GM21619 (cell line): ENCODE measurements around the gene TAF4B.
"Not testable (repeated sequence)": the region's sequence is repeated elsewhere in the genome, so short reads cannot be mapped to it uniquely, and the experiment has no call there.

Experiments
- ATAC-seq: cut with Tn5 transposase; IDR thresholded peaks from one replicate; pipeline ENCODE4 v1.9.1; 2021; ENCODE audit not compliant: unreplicated experiment

Gene TAF4B

DNA sequence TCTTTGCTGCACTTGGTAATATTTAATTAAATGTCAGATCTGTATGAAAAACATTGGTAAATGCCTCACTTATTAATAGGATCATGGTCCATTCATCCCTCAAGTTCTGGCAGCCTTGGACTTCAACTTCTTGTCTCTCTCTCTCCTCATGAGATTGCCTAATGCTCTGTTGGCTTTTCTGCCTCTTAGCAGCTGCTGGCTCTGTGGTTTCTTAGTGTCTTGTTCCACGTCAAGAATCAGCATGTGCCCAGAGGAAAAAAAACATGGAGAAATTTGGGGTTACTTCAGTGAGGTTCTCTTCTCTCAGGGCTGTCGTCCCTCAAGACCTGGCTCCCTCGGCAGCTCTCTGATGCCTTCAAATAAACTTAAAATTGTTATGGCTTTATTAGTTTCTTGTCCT lies 75.4 kb downstream of the TAF4B start:
- no peak for ATAC-seq

DNA sequence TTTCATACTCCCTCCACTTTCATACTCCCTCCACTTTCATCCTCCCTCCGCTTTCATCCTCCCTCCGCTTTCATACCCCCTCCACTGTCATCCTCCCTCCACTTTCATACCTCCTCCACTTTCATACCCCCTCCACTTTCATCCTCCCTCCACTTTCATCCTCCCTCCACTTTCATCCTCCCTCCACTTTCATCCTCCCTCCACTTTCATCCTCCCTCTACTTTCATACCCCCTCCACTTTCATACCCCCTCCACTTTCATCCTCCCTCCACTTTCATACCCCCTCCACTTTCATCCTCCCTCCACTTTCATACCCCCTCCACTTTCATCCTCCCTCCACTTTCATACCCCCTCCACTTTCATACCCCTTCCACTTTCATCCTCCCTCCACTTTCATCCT lies 77.0 kb downstream of the TAF4B start:
- ATAC-seq, result not testable (repeated sequence)

GRCh38 chr18:26304511-26304910 lies 78.3 kb downstream of the TAF4B start:
- no peak for ATAC-seq

GRCh38 chr18:26307161-26307773 lies 81.0 kb downstream of the TAF4B start:
- peak; percentile 84 for ATAC-seq

GRCh38 chr18:26309281-26309680 lies 83.0 kb downstream of the TAF4B start:
- no peak for ATAC-seq

DNA sequence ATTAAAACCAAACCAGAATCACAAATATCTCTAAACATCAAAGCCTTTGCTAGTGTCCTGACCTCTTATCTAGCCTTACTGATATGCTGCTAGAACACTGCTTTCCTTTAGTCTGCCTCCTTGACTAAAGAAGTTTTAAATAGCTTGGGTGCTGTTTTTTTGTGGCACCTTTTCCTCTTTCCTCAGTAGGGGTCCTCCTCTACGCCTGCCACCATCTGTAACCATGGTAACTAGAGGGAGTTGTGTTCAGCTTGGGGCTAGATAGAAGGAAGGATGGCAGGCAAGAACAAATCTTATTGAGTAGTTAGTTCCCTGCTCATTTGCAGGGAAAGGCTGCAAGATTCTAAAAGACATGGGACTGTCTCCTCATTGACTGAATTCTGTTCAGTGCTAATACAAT lies 86.0 kb downstream of the TAF4B start:
- no peak for ATAC-seq

GRCh38 chr18:26317398-26317797 lies 91.2 kb downstream of the TAF4B start:
- ATAC-seq, result no peak

DNA sequence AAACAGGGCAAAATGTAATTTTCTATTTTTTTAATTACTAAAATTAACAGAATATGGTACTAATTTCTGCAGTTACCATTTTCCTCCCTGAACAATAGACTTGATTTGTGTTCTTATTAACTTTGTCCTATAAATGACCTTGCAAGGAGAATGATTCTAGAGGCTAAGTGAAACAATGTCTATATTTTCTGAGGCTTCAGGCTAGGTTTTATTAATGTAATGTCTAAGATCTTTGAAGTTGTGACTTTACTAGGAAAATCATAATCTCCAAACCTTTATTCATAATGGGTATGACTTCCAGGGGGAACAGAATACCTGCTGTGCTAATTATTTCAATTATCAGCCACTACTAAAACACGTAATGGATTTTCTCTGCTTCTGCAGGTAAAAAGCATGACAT lies 94.4 kb downstream of the TAF4B start:
- ATAC-seq, result no peak

GRCh38 chr18:26322890-26323653 lies 96.8 kb downstream of the TAF4B start:
- ATAC-seq, result no peak

DNA sequence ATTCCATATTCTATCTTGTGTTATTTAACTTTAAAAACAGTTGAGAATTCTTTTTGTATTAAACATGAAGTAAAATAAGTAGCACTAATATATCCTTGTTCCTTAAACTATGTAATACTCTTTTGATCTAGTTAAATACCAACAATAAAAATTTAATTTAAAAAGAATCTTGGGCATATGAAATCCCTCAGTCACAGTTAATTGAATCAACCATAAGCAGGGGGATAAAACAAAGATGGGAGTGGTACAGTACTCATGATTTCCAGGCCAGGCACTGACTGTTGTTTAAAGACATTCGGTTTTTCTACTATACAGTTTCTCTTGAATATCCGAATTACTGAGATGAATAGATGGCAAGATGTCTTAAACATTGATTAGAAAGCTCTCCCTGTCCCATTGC lies 99.5 kb downstream of the TAF4B start:
- no peak for ATAC-seq

GRCh38 chr18:26327062-26327461 lies 100.8 kb downstream of the TAF4B start:
- no peak for ATAC-seq

- ATAC-seq, result no peak
Measured at GRCh38 chr18:26332991-26333390, 106.7 kb downstream of the TAF4B start.

- no peak for ATAC-seq
Measured at GRCh38 chr18:26335156-26335555, 108.9 kb downstream of the TAF4B start.

DNA sequence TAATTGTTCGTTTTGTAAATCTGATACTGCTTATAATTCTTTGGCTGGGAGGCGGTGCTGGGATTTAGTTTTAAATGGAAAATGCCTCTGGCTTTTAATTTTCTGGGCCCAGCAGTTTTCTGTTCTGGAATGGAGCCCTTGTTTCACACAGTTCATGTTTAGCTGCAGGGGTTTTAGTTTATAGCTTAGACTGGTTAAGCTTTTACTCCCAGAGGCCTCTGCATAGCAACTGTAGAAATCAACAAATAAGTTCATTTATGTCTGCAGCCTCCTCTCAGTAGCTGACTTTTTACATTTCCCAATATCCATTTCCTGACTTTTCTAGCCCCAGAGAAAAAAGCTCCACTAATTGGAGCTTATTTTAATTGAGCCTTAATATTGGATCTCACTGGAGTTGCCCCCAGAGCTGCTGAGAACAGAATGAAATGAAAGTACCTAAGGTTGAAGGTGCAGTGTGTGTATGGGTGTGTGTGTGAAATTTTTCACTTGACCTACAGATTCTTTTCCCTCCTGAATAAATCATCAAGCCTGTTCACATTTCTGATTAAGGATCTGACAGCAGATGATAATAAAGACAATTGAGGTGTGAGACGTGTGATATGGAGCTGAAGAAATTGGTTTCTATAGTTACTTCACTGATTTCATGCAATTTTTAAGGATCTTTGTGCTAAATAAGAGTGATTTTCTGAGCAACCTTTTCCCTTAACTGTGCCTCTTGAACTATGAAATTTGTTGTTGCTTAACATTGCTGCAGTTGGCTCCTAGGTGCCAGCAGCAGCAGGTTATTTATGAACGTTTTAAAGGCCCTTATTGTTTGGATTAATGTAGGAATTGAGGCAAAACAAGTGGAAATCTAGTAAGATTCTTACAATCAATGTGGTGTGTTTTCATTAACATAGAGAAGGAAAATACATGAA lies 109.6 kb downstream of the TAF4B start:
- no peak for ATAC-seq

DNA sequence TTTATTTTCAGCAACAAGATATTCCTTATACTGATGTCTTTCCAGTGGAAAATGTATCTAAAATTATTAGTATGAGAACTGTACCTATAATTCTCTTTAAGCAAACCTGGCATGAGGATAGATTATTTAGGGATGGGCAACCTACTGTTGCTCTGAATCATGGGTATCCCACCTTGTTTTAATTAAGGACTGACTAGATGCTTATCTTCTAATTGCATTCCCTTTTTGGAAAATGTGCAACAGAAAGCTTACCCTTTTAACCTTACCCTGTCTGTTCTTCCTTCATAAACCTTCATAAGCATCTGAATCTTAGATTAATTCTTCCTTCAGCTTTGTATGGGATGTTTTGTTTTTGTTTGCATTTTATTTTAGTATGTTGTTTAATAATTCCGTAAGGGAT lies 110.3 kb downstream of the TAF4B start:
- no peak for ATAC-seq

DNA sequence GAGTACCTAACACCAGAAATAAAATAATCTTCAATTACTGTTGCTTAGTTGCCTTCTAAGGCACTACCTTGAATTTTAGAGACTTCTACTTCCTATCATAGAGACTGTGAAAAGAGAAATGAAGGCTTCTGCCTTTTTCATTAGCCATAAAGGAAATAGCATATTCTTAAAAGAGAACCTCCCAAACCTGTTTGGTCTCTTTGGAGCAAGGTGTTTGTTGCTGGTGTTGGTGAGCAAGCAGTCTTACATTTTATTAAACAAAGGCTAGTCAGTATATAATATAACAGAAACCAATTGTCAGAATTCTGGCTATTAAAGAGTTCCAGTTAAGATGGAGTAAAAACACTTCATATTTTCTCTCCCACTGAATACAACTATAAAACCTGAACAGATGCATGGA lies 116.4 kb downstream of the TAF4B start:
- ATAC-seq, result no peak

DNA sequence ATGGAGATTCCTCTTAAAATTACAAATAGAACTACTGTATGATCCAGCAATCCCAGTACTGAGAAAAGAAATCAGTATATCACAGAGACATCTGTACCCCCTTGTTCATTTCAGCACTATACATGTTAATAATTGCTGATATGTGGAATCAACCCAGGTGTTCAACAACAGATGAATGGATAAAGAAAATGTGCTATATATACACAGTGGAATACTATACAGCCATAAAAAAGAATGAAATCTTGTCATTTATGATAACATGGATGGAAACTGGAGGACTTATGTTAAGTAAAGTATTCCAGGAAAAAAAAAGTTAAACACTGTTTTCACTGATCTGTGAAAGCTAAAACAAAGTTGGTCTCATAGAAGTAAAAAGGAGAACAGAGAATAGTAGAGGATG lies 124.7 kb downstream of the TAF4B start:
- no peak for ATAC-seq

DNA sequence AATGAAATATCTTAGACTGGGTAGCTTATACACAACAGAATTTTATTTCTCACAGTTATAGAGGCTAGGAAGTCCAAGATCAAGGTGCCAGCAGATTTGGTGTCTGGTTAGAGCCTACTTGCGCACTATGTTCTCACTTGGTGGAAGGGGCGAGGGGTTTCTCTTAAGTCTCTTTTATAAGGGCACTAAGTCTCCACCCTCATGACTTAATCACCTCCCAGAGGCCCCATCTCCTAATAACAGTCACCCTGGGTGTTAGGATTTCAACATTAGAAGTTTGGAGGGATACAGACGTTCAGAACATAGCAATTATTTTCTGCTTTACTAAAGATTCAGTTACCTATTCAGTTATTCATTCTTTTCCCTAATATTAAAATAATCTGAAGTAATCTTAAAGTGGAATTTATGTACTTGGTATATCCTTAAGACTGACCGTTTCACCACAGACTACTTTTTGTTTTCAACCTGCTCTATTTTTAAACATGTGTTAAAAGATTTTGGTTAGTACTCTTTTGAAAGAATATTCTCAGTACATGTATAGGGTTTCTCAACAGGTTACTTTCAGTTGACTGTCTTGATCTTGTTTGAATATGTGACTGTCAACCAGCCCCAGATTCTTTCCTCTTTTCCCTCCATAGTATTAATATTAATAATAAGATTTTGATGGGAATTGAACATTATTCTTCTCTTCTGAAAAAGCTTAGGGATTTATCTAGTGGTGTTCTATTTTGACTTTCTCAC lies 130.0 kb downstream of the TAF4B start:
- ATAC-seq, result peak; percentile 63

GRCh38 chr18:26357960-26358359 lies 131.7 kb downstream of the TAF4B start:
- no peak for ATAC-seq

DNA sequence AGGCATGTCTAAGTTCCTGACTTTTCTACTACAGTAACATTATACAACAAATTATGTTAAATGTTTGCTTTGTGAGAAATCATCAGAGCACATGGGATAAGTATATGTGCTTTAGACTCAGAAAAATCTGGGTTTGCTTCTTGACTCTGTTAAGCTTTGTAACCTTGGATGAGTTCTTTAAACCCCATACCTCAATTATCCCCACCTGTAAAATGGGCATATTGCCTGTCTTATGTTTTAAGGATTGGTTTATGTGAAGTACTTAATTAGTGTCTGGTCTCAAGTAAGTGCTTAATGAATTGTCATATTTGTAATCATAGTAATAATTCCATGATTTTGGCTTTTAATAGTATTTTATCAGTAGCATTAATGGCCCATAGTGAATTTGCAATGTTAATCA lies 135.8 kb downstream of the TAF4B start:
- ATAC-seq, result no peak

DNA sequence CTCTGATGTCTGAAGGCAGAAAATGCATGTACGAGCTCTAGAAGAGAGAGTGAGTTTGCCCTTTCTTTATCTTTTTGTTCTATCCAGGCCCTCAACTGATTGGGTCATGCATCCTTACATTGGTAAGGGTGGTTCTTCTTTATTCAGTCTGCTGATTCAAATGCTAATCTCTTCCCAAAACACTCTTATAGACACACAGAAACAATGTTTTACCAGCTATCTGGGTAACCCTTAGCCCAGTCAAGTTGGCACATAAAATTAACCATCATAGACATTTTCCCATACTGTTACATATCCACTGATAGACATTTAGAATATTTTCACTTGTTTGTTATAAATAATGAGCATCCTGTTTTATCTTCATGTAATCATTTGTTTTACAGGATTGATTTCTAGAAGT lies 141.2 kb downstream of the TAF4B start:
- ATAC-seq, result no peak
